ENCODE results near the gene DLG3. TPM values are rescaled to one million over a fixed set of nuclear protein-coding genes. Genes with fewer than 3 reads are reported as not detected.
"Not testable (repeated sequence)": the region's sequence is repeated elsewhere in the genome, so short reads cannot be mapped to it uniquely, and the experiment has no call there.

Gene DLG3
- total RNA-seq, 2 experiments from 2014 or later: 25.4 to 29.0 TPM

DNA sequence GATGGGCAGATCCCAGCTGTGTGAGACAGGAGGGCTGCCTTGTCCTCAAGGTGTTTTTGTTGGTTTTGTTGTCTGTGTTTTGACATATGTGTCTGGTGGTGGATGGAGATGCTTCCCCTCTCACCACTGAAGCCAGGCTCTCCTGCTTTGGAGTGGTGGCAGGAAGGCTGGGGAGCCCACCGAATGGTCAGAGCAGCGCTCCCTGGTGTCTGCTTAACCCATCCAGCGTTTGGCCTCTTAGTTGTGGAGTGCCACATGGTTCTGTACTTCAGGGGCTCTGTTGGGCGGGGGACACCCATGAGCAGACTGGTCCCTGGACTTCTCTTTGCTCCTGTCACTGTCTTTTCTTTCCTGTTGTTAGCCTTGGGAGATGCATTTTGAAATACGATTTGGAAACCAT lies 51.9 kb downstream of the DLG3 start:
- Mint-ChIP-seq H3K4me3 (no peak overlapping the region), H3K4me1 (peaks cover 6% of the 10 kb centered on the region), H3K27ac (no peak overlapping the region), H3K9me3 (no peaks in the 10 kb centered on the region), H3K36me3 (peaks cover 20% of the 10 kb centered on the region), H3K27me3 (no peaks in the 10 kb centered on the region)
- ATAC-seq (ENCODE audit: low read depth) (no peak), DNase-seq (no peak)
- POLR2A ChIA-PET: no interaction called here

DNA sequence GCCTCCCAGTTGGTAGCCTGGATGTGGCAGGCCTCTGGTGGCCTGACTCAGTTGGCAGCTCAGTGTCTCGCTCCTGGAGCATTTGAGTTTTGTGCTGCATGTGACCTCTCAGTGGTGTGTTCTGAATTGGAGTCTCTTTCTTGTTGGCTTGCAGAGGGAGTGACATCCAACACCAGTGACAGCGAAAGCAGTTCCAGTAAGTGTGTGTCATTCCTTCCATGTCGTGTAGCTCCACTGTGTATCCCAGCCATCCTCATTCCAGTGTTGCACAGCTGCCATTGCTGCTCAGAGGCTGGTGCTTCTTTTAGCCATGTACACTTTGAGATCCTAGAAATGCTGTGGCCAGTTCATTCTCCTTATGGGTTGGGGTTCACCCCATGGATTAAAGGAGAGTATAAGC lies 52.4 kb downstream of the DLG3 start:
- Mint-ChIP-seq H3K4me3 (no peak overlapping the region), H3K27ac (no peak overlapping the region), H3K36me3 (peaks cover 16% of the 10 kb centered on the region), H3K27me3 (no peaks in the 10 kb centered on the region), H3K9me3 (no peaks in the 10 kb centered on the region), H3K4me1 (peaks cover under 1% of the 10 kb centered on the region)
- DNase-seq (no peak), ATAC-seq (ENCODE audit: low read depth) (no peak)
- POLR2A ChIA-PET: no interaction called here

DNA sequence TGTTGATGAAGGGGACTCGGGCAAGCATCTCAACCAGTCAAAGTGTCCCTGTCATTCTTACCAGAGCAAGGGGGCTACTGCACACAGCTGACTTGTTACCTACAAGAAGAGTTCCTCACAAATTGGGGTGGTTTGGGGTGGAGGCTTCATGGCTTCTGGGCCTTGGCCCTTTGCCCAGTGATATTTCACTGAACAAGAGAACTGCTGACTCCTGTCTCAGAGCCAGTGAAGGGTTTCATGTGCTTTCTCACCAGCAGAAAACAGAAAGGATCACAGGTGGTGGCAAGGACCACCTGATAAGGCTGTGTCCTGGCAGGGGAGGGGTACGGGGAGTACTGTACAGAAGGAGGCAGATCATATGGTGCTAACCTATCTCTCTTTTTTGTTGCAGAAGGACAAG lies 53.5 kb downstream of the DLG3 start:
- H3K27me3 Mint-ChIP-seq: no peaks in the 10 kb centered on the region
- no peak overlapping the region for H3K4me3 Mint-ChIP-seq
- H3K4me1 Mint-ChIP-seq: no peaks in the 10 kb centered on the region
- H3K9me3 Mint-ChIP-seq: no peaks in the 10 kb centered on the region
- peaks cover 8% of the 10 kb centered on the region for H3K36me3 Mint-ChIP-seq
- DNase-seq (no peak), ATAC-seq (ENCODE audit: low read depth) (no peak)
- POLR2A ChIA-PET: no interaction called here
- H3K27ac Mint-ChIP-seq: no peak overlapping the region

DNA sequence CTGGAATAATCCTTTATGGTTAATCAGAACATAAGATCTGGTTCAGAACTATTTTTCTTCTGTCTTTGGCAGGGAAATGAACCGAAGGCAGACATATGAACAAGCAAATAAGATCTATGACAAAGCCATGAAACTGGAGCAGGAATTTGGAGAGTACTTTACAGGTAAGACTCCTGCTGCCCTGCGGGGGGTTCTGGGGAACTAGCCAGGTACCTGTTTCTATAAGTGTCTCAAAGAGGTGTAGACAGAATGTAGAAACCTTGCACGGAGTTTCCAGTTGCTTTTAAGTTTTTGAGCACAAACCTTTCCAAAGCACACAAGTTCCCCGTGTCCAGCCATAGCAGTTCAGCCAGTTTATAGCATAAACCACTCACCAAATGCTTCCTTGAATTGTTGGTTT lies 56.2 kb downstream of the DLG3 start:
- Mint-ChIP-seq H3K9me3 (no peaks in the 10 kb centered on the region), H3K36me3 (peaks cover 3% of the 10 kb centered on the region)
- ATAC-seq (ENCODE audit: low read depth): no peak

DNA sequence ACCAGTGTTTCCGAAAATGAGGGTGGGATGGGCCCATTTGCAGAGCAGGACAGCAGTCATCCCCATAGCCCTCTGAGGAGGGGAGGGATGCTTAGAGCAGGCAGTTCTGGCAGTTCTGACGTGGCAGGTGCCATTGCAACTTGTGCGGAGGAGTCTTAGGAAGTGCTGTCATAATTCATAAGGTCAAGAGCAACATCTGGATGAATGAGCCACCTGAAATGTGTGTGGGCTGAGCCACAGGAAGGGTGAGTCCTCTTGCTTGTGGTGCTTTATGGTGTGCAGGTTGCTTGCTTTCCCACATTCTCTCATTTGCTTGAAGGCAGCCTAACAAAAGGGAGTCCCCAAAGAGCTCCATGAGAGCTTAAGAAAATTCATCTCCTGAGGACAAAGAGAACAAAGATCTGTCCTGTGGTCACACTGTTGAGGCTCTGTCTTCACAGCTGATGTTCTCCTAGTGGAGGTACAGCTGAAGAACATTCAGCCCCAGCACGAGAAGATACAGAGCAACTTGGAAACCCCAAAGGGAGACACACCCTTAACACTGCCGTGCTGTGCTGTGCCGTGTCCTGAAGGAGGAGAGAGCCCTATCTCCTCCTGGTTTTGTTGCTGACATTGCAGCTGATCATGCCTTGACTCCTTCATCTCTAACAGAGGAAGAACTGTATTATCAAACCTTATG lies 60.3 kb downstream of the DLG3 start:
- peaks cover 4% of the 10 kb centered on the region for H3K36me3 Mint-ChIP-seq
- peaks cover 2% of the 10 kb centered on the region for H3K9me3 Mint-ChIP-seq
- no peak for ATAC-seq (ENCODE audit: low read depth)

More for the DNA sequence above, 56.2 kb downstream of the DLG3 start:
- no peaks in the 10 kb centered on the region for H3K27me3 Mint-ChIP-seq
- no peaks in the 10 kb centered on the region for H3K4me1 Mint-ChIP-seq
- H3K27ac Mint-ChIP-seq: no peak overlapping the region
- DNase-seq: no peak
- POLR2A ChIA-PET: no interaction called here
- no peak overlapping the region for H3K4me3 Mint-ChIP-seq

DNA sequence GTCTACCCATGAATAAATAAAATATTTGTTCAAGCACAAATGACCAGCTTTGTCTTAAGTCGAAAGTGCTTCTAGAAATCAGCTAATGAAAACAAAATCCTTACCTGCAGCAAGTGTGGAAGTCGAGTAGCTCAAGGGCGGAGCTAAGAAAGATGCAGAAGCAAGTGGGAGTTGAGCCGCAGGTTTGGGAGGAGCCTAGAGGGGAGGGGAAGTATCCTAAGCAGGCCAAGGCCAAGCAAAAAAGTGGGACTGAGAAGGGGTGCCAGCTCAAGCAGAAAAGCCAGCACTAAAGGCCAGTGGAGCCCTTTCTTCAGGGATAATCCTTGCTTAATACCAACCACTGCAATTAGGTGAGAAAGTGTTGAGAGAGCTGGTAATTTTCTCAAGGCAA lies 60.8 kb downstream of the DLG3 start:
- Mint-ChIP-seq H3K27me3 (no peaks in the 10 kb centered on the region), H3K4me1 (peaks cover 13% of the 10 kb centered on the region), H3K9me3 (peaks cover 2% of the 10 kb centered on the region), H3K36me3 (peaks cover 4% of the 10 kb centered on the region), H3K27ac (no peak overlapping the region), H3K4me3 (no peak overlapping the region)
- DNase-seq: no peak
- ATAC-seq (ENCODE audit: low read depth): no peak
- POLR2A ChIA-PET: no interaction called here

More for the DNA sequence above, 60.3 kb downstream of the DLG3 start:
- Mint-ChIP-seq H3K27me3 (no peaks in the 10 kb centered on the region), H3K27ac (no peak overlapping the region), H3K4me3 (no peak overlapping the region), H3K4me1 (peaks cover 13% of the 10 kb centered on the region)
- POLR2A ChIA-PET: no interaction called here
- no peak for DNase-seq

DNA sequence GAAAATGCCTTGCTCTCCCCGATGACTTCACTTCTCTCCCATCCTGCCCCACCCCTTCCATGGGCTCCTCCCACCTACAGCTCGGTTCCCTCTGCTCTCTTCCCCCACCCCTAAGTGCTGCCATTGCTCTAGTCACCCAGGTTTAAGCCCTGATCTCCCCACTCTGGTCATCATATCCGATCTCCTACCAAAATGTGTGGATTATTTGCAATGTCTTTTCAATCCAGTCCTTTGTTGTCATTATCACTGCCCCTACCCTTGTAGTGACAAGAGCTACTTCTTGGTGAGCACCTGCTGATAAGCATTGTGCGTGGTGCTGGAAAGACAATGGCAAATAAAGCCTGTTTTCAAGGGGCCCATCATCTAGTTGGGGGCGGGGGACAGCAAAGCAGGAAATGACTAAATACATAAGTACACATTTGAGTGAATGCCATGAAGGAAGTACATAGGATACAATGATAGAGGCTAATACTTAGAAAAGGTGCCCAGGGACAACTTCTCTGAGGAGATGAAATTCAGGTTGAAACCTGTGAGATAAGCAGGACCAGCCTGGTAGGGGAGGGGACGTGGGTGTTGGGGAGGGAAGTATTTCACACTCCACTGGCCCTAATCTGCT lies 63.8 kb downstream of the DLG3 start:
- ATAC-seq (ENCODE audit: low read depth) (no peak), DNase-seq (no peak)
- Mint-ChIP-seq H3K27ac (peak overlapping the region; percentile 13), H3K9me3 (peaks cover 2% of the 10 kb centered on the region), H3K4me3 (no peak overlapping the region), H3K36me3 (peaks cover 2% of the 10 kb centered on the region), H3K4me1 (peaks cover 13% of the 10 kb centered on the region), H3K27me3 (no peaks in the 10 kb centered on the region)
- POLR2A ChIA-PET: no interaction called here

DNA sequence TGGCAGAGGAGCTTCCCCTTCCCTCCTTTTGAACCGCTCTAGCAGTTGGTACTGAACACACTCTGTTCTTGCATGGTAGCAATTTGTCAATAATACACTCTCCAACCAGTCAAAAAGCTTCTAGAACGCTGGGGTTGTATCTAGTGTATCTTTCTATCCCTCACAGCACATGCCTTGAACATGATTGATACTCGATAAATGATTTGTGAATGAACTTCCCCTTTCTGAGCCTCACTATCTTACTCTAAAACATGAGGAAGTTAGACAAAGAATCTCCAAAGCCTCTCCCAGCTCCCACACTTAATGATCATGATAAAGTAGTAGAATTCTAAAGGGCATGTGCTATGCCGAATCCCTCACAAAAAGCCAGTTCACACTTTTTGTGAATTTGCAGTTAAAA lies 64.4 kb downstream of the DLG3 start:
- Mint-ChIP-seq H3K9me3 (peaks cover 2% of the 10 kb centered on the region), H3K4me3 (no peak overlapping the region), H3K27me3 (no peaks in the 10 kb centered on the region), H3K27ac (peak overlapping the region; percentile 21), H3K36me3 (peaks cover 2% of the 10 kb centered on the region), H3K4me1 (peaks cover 13% of the 10 kb centered on the region)
- POLR2A ChIA-PET: no interaction called here
- no peak for ATAC-seq (ENCODE audit: low read depth)
- DNase-seq: no peak

DNA sequence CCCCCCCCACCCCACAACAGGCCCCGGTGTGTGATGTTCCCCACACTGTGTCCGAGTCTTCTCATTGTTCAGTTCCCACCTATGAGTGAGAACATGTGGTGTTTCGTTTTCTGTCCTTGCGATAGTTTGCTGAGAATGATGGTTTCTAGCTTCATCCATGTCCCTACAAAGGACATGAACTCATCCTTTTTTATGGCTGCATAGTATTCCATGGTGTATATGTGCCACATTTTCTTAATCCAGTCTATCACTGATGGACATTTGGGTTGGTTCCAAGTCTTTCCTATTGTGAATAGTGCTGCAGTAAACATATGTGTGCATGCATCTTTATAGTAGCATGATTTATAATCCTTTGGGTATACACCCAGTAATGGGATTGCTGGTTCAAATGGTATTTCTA lies 70.6 kb downstream of the DLG3 start:
- H3K27me3 Mint-ChIP-seq; H3K9me3 Mint-ChIP-seq; H3K27ac Mint-ChIP-seq; POLR2A ChIA-PET; ATAC-seq (ENCODE audit: low read depth); H3K36me3 Mint-ChIP-seq; H3K4me3 Mint-ChIP-seq; H3K4me1 Mint-ChIP-seq; DNase-seq: not testable (repeated sequence)

DNA sequence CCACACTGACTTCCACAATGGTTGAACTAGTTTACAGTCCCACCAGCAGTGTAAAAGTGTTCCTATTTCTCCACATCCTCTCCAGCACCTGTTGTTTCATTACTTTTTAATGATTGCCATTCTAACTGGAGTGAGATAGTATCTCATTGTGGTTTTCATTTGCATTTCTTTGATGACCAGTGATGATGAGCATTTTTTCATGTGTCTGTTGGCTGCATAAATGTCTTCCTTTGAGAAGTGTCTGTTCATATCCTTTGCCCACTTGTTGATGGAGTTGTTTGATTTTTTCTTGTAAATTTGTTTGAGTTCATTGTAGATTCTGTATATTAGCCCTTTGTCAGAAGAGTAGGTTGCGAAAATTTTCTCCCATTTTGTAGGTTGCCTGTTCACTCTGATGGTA lies 71.1 kb downstream of the DLG3 start:
- not testable (repeated sequence) for ATAC-seq (ENCODE audit: low read depth); H3K27me3 Mint-ChIP-seq; H3K9me3 Mint-ChIP-seq

DNA sequence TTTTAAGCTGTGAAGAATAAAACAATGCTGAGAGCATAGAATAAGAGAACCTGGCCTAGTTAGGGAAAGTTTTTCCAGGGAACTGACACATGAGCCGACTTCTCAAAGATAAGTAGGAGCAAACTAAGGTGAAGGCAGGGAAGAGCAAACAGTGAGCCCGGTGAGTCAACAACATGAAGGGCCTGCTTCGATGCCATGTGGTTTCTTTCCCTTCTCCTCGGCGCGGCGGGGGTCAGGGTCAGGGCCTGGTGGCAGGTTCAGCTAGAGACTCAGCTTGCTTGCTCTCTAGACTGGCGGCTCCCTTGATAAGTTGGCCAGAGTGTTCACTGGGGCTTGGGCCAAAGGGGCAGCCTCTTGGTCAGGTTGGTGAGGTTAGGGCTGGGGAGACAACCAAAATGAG lies 81.1 kb downstream of the DLG3 start:
- H3K4me3 Mint-ChIP-seq: no peak overlapping the region

More for the DNA sequence above, 71.1 kb downstream of the DLG3 start:
- H3K4me1 Mint-ChIP-seq, DNase-seq, H3K36me3 Mint-ChIP-seq, H3K27ac Mint-ChIP-seq, POLR2A ChIA-PET, H3K4me3 Mint-ChIP-seq: not testable (repeated sequence)

DNA sequence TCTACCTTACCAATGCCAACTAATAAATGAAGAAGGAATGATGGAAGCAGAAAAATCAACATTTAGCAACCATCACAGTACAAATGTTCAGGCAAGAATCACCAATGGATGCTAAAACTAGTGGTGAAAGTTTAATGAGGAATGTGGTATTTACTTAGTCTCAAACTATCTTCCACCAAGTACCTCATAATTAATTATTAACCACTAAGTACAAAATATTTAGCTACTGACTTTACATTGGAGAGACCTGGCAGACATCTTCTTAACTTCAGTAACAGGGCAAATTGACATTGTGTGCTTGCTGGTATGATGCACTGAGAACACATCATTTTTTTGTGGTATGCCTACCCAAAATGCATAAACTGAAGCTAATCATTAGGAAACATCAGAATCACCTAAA lies 82.4 kb downstream of the DLG3 start:
- Mint-ChIP-seq H3K27ac (no peak overlapping the region), H3K27me3 (no peaks in the 10 kb centered on the region), H3K4me1 (peaks cover 8% of the 10 kb centered on the region), H3K4me3 (no peak overlapping the region), H3K36me3 (no peaks in the 10 kb centered on the region), H3K9me3 (no peaks in the 10 kb centered on the region)
- POLR2A ChIA-PET: no interaction called here
- ATAC-seq (ENCODE audit: low read depth) (no peak), DNase-seq (no peak)

More for the DNA sequence above, 81.1 kb downstream of the DLG3 start:
- no peak for DNase-seq
- peaks cover 8% of the 10 kb centered on the region for H3K4me1 Mint-ChIP-seq
- H3K36me3 Mint-ChIP-seq: no peaks in the 10 kb centered on the region
- POLR2A ChIA-PET: no interaction called here
- H3K27ac Mint-ChIP-seq: no peak overlapping the region
- H3K27me3 Mint-ChIP-seq: no peaks in the 10 kb centered on the region
- no peaks in the 10 kb centered on the region for H3K9me3 Mint-ChIP-seq
- ATAC-seq (ENCODE audit: low read depth): no peak

DNA sequence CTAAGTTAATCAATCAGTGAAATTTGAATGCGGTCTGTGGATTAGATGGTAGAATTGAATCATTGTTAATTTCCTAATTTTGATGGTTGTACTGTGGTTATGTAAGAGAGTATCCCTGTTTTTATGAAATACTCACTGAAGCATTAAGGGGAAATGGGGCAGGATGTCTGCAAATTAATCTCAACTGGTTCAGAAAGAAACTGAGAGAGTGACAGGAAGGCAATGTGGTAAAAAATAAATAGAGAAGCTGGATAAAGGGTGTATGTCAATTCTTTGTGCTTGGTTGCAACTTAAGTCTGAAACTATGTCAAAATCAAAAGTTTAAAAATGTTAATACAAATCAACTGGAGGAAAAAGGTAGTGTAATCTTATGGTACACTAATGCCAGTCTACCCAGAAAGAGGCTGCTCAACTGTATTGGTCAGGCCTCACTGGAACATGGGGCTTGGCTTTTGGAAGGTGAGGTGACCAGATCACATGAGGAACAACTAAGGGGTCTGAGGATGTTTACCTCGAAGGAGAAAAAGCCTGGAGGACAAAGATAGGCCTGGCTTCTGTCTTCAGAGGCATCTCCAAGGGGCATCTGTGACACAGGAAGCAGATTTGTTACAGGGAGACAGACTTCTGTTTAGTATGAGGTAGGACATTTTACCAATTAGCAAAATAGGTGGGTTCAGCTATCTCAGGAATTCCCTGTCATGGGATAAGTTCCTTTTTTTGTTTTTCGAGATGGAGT lies 83.1 kb downstream of the DLG3 start:
- Mint-ChIP-seq H3K9me3 (no peaks in the 10 kb centered on the region), H3K4me3 (no peak overlapping the region)
- no peak for ATAC-seq (ENCODE audit: low read depth)

DNA sequence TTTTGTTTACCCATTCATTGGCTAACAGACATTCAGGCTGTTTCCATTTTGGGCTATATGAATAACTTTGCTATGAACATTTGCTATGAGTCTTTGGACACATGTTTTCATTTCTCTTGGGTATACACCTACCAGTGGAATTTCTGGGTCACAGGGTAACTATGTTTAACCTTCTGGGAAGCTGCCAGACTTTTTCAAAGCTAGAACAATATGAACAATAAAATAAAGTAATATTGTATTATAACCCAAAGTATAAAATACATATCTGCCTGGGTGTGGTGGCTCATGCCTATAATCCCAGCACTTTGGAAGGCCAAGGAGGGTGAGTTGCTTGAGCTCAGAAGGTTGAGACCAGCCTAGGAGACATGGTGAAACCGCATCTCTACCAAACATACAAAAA lies 90.6 kb downstream of the DLG3 start:
- Mint-ChIP-seq H3K4me1 (no peaks in the 10 kb centered on the region), H3K9me3 (no peaks in the 10 kb centered on the region), H3K36me3 (no peaks in the 10 kb centered on the region), H3K27me3 (peaks cover 12% of the 10 kb centered on the region), H3K27ac (no peak overlapping the region), H3K4me3 (no peak overlapping the region)
- POLR2A ChIA-PET: no interaction called here
- ATAC-seq (ENCODE audit: low read depth) (no peak), DNase-seq (no peak)

More for the DNA sequence above, 83.1 kb downstream of the DLG3 start:
- Mint-ChIP-seq H3K27ac (no peak overlapping the region), H3K27me3 (no peaks in the 10 kb centered on the region), H3K4me1 (peaks cover 8% of the 10 kb centered on the region), H3K36me3 (no peaks in the 10 kb centered on the region)
- DNase-seq: no peak
- POLR2A ChIA-PET: no interaction called here
